HEK293T (cell line): ENCODE data around the gene C19orf85.
A peak's percentile ranks its signal among the peaks of the same experiment; 100 is the strongest.

Source experiments
- CTCF ChIA-PET: fragments of 350-600 bp; formaldehyde crosslinking; extraction: SDS; loops from one replicate; lab custom pipeline; 2021; ENCODE audit warnings: antibody characterized with exemption, inconsistent platforms; lab: Yijun Ruan, JAX
- POLR2A ChIA-PET: fragments of 350-600 bp; formaldehyde crosslinking; extraction: SDS; loops from one replicate; lab custom pipeline; 2020; ENCODE audit warnings: antibody characterized with exemption, inconsistent platforms; lab: Yijun Ruan, JAX
- DNase-seq: peaks from one replicate; pipeline ENCODE4 v3.0.0; 2012; ENCODE audit warnings: mixed read lengths; ENCODE audit errors: extremely low spot score
- ARNT ChIP-seq: fragments of 450-650 bp; IDR thresholded peaks from 2 replicates; pipeline ENCODE4 v1.6.1; 2017; ENCODE audit warnings: mild to moderate bottlenecking
- BHLHE40 ChIP-seq: fragments of 450-650 bp; IDR thresholded peaks from 2 replicates; pipeline ENCODE4 v1.6.1; 2016; ENCODE audit warnings: mild to moderate bottlenecking, moderate library complexity, borderline replicate concordance
- CTBP1 ChIP-seq: fragments of 450-650 bp; IDR thresholded peaks from 2 replicates; pipeline ENCODE4 v1.6.1; 2016; ENCODE audit warnings: borderline replicate concordance
- ELF4 ChIP-seq: fragments of 450-650 bp; IDR thresholded peaks from 2 replicates; pipeline ENCODE4 v1.6.1; 2017; ENCODE audit warnings: antibody characterized with exemption
- FOXA1 ChIP-seq: fragments of 450-650 bp; IDR thresholded peaks from 2 replicates; pipeline ENCODE4 v1.6.1; 2016; ENCODE audit warnings: mild to moderate bottlenecking
- FOXK2 ChIP-seq: fragments of 450-650 bp; IDR thresholded peaks from 2 replicates; pipeline ENCODE4 v1.6.1; 2016; ENCODE audit warnings: mild to moderate bottlenecking
- FOXM1 ChIP-seq: fragments of 450-650 bp; IDR thresholded peaks from 2 replicates; pipeline ENCODE4 v1.6.1; 2017; ENCODE audit warnings: mild to moderate bottlenecking, borderline replicate concordance
- HDGF ChIP-seq: fragments of 450-650 bp; IDR thresholded peaks from 2 replicates; pipeline ENCODE4 v1.6.1; 2017; ENCODE audit warnings: antibody characterized with exemption, borderline replicate concordance
- L3MBTL2 ChIP-seq: fragments of 450-650 bp; conservative IDR thresholded peaks from 2 replicates; pipeline ENCODE4 v1.6.1; 2016; ENCODE audit warnings: mild to moderate bottlenecking
- LEF1 ChIP-seq: fragments of 450-650 bp; IDR thresholded peaks from 2 replicates; pipeline ENCODE4 v1.6.1; 2017; ENCODE audit warnings: mild to moderate bottlenecking, borderline replicate concordance
- NFRKB ChIP-seq: fragments of 450-650 bp; IDR thresholded peaks from 2 replicates; pipeline ENCODE4 v1.6.1; 2016; ENCODE audit warnings: mild to moderate bottlenecking, moderate library complexity
- PKNOX1 ChIP-seq: fragments of 450-650 bp; IDR thresholded peaks from 2 replicates; pipeline ENCODE4 v1.6.1; 2016
- SP1 ChIP-seq: fragments of 450-650 bp; IDR thresholded peaks from 2 replicates; pipeline ENCODE4 v1.6.1; 2017
- SUZ12 ChIP-seq: fragments of 450-650 bp; IDR thresholded peaks from 2 replicates; pipeline ENCODE4 v1.6.1; 2016; ENCODE audit warnings: mild to moderate bottlenecking
- TARDBP ChIP-seq: fragments of 450-650 bp; IDR thresholded peaks from 2 replicates; pipeline ENCODE4 v1.6.1; 2016
- ZNF384 ChIP-seq: fragments of 450-650 bp; IDR thresholded peaks from 2 replicates; pipeline ENCODE4 v1.6.1; 2016

The C19orf85 gene

GRCh38 chr19:55464039-55464661 lies 401 bp downstream of the C19orf85 start:
- POLR2A ChIA-PET, result no interaction called here
- TF ChIP-seq NFRKB (no peak), LEF1 (no peak), SUZ12 (no peak)
- no peak for DNase-seq
- CTCF ChIA-PET, result no interaction called here

- POLR2A ChIA-PET, result no interaction called here
- CTCF ChIA-PET, result no interaction called here
- DNase-seq, result no peak
- no peak for TF ChIP-seq L3MBTL2
- TF ChIP-seq SUZ12, result no peak
- no peak for TF ChIP-seq FOXK2
- no peak for TF ChIP-seq ARNT
- TF ChIP-seq NFRKB, result no peak
- no peak for TF ChIP-seq FOXA1
- no peak for TF ChIP-seq LEF1
- no peak for TF ChIP-seq BHLHE40
Observed at GRCh38 chr19:55463583-55464031, 944 bp downstream of the C19orf85 start.

GRCh38 chr19:55462722-55463121 lies 1.8 kb downstream of the C19orf85 start:
- POLR2A ChIA-PET, result interaction anchor here (1.0 to 1.4 kb wide), 2 partner anchors 11 to 14 kb away, joined by 3 to 5 read pairs; partner anchors contain the start of gene ZNF628
- CTCF ChIA-PET, result no interaction called here
- no peak for DNase-seq
- TF ChIP-seq ELF4, result no peak
- no peak for TF ChIP-seq SP1
- TF ChIP-seq PKNOX1, result no peak
- TF ChIP-seq BHLHE40, result no peak
- TF ChIP-seq SUZ12, result no peak
- TF ChIP-seq FOXK2, result no peak
- TF ChIP-seq L3MBTL2, result no peak
- TF ChIP-seq HDGF, result no peak
- no peak for TF ChIP-seq FOXA1
- TF ChIP-seq CTBP1, result no peak
- TF ChIP-seq LEF1, result no peak
- no peak for TF ChIP-seq TARDBP
- no peak for TF ChIP-seq ZNF384
- no peak for TF ChIP-seq NFRKB
- TF ChIP-seq FOXM1, result no peak
- no peak for TF ChIP-seq ARNT

GRCh38 chr19:55461974-55462626 lies 2.5 kb downstream of the C19orf85 start:
- TF ChIP-seq LEF1 (no peak), L3MBTL2 (peak; percentile 9; the same call in 1 of the 2 replicates)
- ChIA-PET CTCF (no interaction called here), POLR2A (interaction anchor here (0.7 to 1.4 kb wide), 9 partner anchors 10 to 392 kb away, joined by 3 to 14 read pairs (median 3); partner anchors contain the start of genes HSPBP1, PPP6R1, UBE2S and ZNF628)
- no peak for DNase-seq

- peak; percentile 96 for DNase-seq
- CTCF ChIA-PET, result no interaction called here
- POLR2A ChIA-PET, result interaction anchor here (0.7 to 1.4 kb wide), 8 partner anchors 9 to 392 kb away, joined by 3 to 14 read pairs (median 3); partner anchors contain the start of genes HSPBP1, PPP6R1, UBE2S and ZNF628
- TF ChIP-seq BHLHE40 (no peak), HDGF (peak; percentile 87; the same call in 1 of the 2 replicates), PKNOX1 (peak; percentile 99), SUZ12 (no peak), L3MBTL2 (peak; percentile 76), SP1 (peak; percentile 94), FOXA1 (no peak)
Observed at GRCh38 chr19:55461259-55461973, 3.1 kb downstream of the C19orf85 start, which contains the start of gene ISOC2. TSS of gene ISOC2 (minus strand) at chr19:55461642. CDS start at chr19:55456486, 5,156 bp downstream.

- ChIA-PET CTCF (no interaction called here), POLR2A (interaction anchor here (0.9 kb wide), 1 partner anchor 343 kb away, joined by 3 read pairs; the partner anchor contains the start of gene PPP1R12C)
- peak; percentile 71 for DNase-seq
- TF ChIP-seq BHLHE40, result no peak
- no peak for TF ChIP-seq TARDBP
- TF ChIP-seq ELF4, result no peak
- no peak for TF ChIP-seq HDGF
- TF ChIP-seq FOXA1, result no peak
- no peak for TF ChIP-seq FOXM1
- no peak for TF ChIP-seq LEF1
- no peak for TF ChIP-seq ARNT
- no peak for TF ChIP-seq ZNF384
- TF ChIP-seq SP1, result no peak
- no peak for TF ChIP-seq SUZ12
- TF ChIP-seq NFRKB, result no peak
- no peak for TF ChIP-seq PKNOX1
- TF ChIP-seq L3MBTL2, result no peak
- no peak for TF ChIP-seq CTBP1
- TF ChIP-seq FOXK2, result no peak
Observed at GRCh38 chr19:55460670-55461258, 3.8 kb downstream of the C19orf85 start.
